GM10266 (cell line): Measurements from ENCODE around the gene SYNGR1.

ENCODE experiments used
- DNase-seq: peaks from one replicate; pipeline ENCODE4 v3.0.0; 2012; ENCODE audit errors: extremely low spot score
- CTCF ChIP-seq: IDR thresholded peaks from 2 replicates; pipeline ENCODE4 v1.5.1; 2012; ENCODE audit warnings: mild to moderate bottlenecking, low read depth; ENCODE audit not compliant: control insufficient read depth, insufficient read depth; ENCODE audit errors: missing control alignments

SYNGR1 gene

GRCh38 chr22:39303892-39304671 is 45.7 kb upstream of the SYNGR1 start:
- no peak for TF ChIP-seq CTCF
- no peak for DNase-seq

- peak; percentile 58 for TF ChIP-seq CTCF
- peak; percentile 72 for DNase-seq
Measured at GRCh38 chr22:39306456-39307361, 43.1 kb upstream of the SYNGR1 start.

- TF ChIP-seq CTCF = no peak
- no peak for DNase-seq
Measured at GRCh38 chr22:39308614-39309363, 41.0 kb upstream of the SYNGR1 start.

- peak; percentile 35 for TF ChIP-seq CTCF
- DNase-seq = no peak
Measured at GRCh38 chr22:39309364-39309861, 40.4 kb upstream of the SYNGR1 start.

GRCh38 chr22:39309881-39310714 is 39.7 kb upstream of the SYNGR1 start:
- no peak for TF ChIP-seq CTCF
- DNase-seq = no peak
